Limb (tissue), 2 donors: ENCODE measurements around the gene PSMD1.
A peak's percentile ranks its signal among the peaks of the same experiment; 100 is the strongest.
"Not testable (repeated sequence)": the region's sequence is repeated elsewhere in the genome, so short reads cannot be mapped to it uniquely, and the experiment has no call there.

Source experiments
- DNase-seq, 2 donors: peaks; one replicate each; pipeline ENCODE4 v3.0.0-alpha.2; 2016; ENCODE audit errors: extremely low spot score in 2 of 2

Gene PSMD1

DNA sequence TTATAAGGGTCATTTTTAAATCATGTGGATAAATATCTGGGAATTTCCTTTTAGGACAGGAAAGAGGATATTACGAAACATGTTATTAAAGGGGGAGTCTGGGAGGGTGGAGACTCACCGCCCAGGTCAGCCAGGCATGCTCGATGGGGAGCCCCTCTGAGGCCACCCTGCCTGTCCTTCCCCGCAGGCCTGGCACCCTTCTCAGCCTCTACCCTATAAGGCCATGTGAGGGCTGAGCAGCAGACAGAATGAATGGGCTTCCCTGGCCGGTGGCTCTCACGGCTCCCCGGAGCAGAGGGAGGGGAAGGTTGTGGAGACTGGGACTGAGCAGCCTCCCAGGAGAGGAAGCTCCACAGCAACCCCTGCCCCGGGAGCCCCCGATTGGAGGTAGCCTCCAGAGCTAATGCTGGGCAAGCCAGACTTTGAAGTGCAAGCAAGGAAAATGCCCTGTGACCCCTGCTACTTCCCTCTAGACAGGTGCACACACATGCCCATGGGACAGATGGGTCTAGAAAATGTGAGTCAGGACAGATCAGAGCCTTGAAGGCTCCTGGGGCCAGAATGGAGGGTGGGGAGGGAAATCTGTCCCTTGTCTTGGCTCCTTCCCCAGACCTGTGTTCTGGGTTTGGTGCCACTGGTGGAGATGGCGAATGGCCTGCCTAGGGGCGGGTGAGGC, 128.5 kb downstream of the PSMD1 start:
- DNase-seq, result no peak

DNA sequence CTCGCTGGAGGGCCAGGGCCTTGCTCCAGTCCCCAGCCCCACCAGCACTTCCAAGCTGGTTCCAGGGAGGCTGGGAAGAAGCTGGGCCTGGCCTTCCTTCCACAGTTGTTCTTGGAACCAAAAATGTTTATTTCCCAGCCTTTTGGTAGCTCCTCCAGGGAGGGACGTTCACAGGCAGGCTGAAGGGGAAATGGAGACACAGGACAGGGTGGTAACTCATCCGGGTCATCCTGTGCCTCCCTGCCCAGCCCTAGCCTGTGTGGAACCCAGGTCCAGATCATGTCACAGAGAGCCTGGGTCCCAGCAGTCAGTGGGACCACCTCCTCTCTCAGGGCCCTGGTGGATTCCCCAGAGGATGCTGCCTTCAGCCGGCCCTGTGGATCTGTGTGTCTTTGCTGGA, 129.2 kb downstream of the PSMD1 start:
- no peak for DNase-seq

DNA sequence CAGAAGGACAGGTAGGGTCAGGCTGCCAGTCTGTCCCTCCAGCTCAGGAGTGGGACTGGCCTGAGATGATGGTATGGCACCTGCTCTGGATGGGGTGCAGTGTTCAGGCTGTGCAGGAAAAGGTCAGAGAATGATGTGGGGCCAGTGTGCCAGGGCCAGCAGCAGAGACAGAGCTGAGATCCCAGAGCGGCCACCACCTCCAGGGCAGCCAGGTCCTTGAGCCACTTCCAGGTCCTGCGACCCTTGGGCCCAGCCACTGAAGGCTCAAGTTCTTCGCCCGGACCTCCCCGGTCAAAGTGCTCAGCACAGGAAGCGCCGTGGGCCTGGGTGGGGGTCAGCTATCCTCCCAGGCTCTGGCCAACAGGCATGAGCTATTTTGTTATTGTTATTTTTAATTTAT, 129.7 kb downstream of the PSMD1 start:
- no peak for DNase-seq

DNA sequence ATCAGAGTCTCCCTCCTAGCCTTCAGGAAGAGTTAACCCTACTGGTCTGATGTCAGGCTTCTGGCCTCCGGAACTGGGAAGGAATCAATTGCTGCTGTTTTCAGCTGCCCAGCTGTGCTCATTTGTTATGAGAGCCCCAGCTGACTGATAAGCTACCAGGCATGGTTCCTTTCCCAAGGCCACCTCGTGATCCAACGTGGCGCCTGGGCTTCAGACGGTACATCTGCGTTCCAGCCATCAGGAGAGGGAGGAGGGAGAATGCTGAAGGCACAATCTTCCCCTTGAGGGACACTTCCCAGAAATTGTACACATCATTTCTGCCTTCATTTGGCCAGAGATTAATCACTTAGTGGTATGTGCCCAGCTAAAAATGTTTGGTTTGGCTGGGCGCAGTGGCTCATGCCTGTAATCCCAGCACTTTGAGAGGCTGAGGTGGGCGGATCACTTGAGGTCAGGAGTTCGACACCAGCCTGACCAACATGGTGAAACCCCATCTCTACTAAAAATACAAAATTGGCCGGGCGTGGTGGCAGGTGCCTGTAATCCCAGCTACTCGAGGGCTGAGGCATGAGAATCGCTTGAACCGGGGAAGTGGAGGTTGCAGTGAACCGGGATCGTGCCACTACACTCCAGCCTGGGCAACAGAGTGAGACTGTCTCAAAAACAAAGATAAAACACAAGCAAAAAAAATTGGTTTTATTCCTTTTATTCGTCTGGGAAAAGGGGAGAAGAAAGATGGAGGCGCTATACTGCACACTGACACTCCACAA, 131.3 kb downstream of the PSMD1 start:
- DNase-seq, result no peak

DNA sequence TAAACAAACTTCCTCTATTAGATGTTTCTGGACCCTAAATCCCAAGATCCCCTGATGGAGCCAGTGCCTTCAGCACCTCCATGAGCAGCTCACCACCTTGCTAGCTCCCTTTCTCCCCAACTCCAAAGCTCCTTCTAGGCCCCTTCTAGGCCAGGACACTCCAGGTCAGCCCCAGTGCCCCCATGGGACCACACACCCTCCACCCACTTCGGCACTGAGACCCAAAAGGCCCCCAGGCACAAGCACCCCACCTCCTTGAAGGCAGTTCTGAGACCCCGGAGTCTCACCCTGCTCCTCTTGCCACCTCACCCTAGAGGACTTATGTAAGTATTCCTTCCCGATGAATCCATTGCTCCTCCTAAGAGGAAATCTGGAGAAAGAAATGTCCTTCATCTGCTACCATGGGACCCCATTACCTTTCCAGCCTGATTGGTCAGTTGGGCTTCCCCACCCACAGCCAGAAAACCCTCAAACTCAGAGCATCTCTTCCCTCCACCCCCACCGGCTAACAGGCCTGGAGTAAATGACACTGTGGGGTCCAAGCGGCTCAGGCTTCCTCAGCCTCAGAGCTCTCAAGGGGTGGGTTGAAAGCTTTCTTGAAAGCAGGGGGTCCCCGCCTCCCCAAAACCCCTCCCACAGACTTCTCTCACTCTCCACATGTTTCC, 132.0 kb downstream of the PSMD1 start:
- no peak for DNase-seq

DNA sequence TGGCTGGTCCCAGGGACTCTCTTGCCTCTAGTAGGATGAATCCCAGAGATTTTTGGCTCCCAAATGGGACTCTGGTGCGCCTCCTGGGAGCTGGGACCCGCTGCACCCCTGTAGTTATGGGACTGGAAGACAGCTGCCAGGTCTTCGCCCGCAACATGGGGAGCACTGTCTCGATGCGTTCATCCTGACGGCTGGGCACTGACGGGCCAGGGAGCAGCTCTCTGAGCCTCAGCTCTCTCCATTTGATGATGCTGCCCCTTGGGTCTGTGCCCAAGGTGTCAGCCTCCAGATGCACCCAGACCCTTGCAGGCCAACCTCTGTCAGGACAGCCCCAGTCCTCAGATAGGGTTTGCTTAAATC, 132.5 kb downstream of the PSMD1 start:
- no peak for DNase-seq

DNA sequence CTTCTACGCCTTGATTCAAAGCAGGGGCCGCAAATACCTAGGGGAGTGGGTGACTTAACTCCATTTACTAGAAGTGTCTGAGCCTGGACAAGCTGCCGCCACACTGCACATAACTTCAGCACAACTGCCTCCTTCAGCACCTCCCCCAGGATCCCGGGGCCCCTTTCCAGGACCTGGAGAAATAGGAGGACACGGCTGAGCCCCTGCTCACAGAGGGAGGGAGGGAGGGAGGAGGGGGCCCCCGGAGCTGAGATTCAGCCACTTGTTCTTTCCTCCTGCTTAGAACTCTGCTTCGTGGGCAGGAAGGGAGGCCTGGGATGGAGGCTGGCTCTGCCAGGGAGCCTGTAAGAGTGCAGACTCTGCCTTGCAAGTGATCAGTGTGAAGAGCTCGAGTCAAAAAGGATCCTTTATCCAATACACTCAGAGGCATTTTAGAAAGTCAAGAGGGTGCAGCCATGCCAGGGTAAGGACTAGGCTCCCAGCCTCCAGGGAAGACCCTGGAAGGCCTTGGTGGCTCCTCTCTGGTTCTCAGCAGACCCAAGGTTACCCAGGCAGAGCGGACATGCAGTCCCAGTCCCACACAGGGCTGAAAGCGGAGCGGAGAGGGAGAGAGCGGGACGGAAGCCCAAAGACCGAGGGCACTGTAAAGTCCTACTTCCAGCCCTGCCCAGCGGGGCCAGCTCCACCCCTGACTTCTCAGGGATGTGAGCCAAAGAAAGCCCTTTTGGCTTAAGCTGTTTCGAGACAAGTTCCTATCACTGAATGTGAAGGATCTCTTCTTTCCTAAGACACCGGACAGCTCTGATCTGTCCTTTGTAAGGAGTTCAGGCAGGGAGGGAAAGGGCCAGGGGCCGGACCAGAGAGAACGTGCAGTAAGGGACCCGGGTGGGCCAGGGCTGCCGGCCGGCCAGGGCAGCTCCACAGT, 133.2 kb downstream of the PSMD1 start:
- no peak for DNase-seq

DNA sequence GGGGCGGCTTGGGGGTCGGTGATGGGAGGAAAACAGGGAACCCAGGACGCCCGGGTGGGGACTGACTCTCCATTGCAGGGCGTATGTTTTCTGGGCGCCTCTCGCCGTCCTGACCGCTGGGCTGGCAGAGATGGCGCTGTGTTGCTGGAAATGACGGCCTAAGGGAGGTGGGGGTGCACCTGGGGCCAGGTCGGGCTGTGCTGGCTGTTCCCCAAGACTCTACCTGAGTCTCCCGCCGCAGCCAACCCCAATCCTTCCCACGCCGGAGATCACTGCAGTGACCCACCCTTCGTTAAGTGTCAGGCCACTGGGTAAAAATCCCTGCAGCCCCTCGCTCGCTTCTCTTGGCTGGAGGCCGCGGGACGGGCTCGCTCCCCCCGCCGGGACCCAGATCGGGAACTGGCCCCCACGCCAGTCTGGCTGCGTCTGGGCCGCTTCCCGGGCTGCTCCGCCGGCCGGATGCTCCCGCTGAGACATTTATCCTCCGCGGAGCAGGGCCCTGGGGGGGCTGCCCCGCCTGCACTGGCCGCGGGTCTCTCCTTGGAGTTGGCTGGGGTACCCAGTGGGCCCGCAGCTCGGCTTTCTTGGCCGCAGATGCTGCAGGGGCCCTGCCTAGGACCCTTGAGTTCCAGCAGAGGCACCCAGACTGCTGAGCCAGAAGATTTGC, 134.0 kb downstream of the PSMD1 start:
- peak in 1 of 2 donors; percentile 75 for DNase-seq

DNA sequence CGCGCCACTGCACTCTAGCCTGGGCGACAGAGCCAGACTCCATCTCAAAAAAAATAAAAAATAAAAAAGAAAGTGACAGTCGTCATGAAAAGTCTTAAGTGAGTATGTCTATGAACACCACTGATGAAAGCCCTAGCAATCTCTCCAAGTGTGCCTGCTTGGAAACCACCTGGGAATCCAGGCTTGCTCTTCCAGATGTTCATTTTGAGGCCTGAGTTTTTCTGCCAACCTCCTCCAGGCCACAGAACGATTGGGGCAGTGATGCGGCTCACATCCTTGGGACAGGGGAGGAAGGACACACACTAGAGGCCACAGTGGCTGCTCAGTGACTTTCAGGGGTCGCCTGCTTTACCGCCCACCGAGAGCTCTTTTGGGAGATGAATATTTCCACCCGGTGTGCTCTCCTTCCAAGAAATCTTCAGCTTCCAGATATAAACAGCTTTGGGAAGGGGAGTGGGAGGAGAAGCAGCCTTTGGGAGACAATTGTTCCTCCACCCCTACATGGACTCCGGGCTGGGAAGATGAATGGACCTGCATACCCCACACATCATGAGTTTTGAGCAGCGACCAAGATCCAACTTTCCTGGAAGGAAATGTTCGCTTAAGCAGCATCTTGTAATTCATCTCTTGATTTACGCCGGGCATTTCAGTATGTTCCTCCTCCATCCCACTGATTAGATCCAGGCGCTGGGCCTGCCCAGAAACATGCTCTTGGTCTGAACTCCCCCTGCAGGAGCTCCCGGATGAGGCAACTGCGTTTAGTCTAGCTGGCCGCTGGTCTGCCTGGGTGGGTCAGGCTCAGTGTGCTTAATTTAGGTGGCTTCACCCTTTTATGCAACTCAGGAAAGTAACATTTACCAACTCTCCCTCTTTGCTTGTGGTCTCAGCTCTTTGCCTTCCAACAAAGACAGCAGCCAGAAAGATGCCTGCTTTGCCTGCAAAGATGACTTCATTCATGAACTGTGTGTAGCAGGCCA, 135.5 kb downstream of the PSMD1 start:
- peak; percentile 74 to 80 for DNase-seq

DNA sequence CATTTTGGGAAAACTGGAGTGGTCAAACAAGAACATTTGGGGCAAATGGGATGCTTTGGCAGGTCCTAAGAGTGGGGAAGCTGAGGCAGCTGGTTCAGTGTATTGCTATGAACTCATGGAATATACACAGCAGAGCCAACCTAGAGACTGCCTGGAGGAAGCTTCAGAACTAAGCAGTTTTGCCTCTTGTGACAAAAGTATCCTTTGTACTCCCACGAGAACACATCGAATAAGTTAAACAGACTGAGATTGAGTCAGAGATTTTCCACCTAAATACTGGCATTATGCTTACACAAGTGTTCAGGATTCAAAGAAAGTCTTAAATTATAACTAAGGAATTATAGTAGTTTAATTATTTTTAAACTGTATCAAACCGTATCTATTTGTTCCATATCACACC, 136.5 kb downstream of the PSMD1 start:
- DNase-seq, result no peak

DNA sequence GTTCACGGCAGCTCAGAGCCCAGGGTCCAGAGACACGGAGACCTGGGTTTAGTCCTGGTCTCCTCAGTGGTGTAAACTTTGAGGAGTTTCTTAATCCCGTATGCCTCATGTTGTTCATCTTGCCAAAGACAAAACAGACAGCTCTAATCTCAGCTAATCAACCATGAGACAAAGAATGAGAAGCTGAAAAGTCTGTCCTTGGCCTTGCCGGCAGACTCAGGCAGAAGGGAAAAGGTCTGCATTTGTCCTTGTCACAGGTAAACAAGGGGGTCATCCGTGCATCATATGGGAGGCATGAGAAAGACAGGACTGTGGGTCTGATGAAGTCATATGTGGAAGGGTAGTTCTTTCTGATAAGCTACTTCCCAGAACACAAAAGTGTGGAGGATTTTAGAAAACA, 139.9 kb downstream of the PSMD1 start:
- DNase-seq, result no peak

DNA sequence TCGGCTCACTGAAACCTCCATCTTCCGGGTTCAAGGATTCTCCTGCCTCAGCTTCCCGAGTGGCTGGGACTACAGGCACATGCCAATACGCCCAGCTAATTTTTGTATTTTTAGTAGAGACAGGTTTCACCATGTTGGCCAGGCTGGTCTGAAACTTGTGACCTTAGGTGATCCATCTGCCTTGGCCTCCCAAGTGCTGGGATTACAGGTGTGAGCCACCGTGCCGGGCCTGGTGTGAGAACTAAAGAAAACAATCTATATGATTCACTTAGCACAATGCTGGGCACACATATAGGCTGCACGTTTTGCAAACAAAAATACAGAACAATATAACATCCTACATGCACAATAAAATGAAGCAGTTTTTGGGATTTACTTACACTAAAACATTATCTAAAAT, 140.5 kb downstream of the PSMD1 start:
- DNase-seq, result not testable (repeated sequence)

DNA sequence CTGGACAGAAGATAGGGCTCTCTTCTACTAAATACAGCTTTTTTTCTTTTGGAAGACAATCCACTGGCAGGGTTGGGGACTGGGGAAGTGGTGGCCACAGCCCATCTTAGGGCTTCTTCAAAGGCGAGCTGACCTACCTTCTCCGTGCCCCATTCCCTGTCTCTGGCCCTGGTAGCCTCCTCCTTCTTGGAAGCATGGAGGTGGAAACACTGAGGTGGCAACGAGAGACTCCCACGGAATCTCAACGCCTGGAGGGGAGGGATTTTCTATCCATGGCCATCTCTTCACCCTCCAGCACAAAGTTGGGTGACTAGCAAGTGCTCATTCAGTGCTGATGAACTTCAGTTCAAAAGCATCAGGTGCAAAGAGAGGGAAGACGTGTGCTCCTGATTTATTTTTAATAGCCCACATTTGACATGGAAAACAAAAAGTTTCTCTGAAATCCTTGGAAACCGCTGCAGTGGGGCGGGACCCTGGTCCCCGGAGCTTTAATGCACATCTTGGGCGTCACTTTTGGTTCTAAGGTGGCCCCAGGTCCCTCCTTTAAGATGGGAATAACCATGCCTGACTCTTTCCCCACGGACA, 141.1 kb downstream of the PSMD1 start:
- DNase-seq, result no peak

DNA sequence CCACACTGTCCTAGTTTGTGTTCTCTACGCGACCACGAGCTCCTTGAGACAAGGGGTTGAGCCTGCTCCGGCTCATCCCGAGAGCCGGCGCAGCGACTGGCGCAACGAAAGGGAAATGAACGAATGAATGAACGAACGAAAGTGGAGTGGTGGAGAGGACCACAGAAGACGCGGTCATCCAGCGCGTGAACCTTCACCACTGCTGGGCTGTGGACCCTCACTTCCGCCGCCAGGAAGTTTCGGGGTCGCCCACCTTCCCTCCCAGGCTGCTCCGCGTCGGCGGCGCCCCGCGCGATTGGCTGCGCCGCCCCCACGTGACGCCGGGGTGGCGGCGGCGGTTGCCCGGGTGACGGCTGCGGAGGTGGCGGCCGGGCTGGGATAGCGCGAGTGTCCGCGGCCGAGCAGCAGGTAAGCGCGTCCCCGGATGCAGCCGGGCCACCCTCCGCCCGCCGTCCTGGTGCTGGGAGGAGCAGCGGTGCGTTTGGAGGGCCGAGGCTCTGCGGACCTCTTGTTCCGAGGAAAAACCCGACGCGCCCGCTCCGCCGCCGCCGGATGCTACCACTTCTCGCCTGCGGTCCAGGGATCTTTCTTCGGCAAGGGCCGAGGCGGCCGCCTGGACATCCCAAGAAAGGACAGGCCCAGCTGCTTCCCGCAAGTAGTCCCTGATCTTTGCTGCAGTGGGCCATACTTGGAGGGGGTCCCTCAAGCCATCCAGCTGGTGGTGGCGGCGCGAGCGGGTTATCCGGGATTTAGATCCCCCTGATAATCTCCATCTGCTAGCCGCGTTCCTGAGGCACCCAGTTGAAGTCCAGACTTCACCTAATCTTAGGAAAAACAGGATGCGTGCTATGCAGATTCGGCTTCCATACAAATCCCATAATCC, 141.9 kb downstream of the PSMD1 start, which contains the start of gene ARMC9:
Gene ARMC9, plus strand, starts transcription at position 341 of the 883 bp plus-strand sequence. CDS start 7,608 bp downstream, outside the sequence.
- peak; percentile 85 to 91 for DNase-seq

DNA sequence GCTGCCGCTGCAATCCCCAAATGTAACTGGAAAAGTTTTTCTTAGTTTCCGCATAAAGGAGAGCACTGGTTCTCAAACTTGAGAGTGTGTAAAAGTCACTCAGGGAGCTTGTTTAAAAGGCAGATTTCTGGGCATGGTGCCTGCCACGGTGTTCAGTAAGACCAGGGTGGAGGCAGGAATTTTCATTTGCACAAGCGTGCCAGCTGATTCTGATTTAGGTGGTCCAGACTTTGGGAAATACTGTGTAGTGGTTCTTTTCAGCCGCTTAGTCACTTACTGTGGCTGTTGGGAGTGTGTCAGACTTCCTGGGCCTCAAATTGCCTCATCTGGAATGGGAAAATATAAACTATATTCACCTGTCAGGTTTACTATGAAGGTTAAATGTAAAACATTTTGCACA, 142.6 kb downstream of the PSMD1 start:
- no peak for DNase-seq

DNA sequence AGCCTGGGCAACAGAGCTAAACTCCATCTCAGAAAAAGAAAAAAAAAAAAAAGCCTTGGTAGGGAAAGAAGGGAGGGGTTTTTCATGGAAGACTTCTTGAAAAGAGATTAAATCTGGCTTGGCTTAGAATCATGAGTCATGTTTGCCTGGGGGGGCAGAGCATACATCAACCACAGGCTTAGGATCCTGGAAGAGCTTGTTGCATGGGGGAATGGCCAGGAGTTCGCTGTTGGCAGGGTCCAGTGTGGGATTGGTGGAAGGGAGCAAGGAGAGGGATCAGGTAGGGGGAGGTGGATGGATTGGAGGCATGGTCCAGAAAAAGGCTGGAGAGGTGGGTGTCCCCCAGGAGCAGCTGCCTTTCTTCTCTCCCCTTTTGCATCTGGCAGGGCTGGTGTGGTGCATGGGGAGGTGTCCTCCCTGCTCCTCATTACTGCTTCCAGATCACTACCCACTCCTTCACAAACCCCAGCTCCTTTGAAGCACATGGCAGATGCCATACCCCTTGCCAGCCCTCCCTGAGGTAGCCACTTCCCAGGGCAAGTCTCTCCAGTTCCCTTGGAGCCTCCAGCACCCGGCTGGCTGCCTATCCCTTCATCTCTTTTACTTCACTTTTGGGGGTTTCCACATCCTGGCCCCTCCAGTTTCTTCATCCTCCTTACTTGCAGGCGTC, 144.3 kb downstream of the PSMD1 start:
- DNase-seq, result no peak

DNA sequence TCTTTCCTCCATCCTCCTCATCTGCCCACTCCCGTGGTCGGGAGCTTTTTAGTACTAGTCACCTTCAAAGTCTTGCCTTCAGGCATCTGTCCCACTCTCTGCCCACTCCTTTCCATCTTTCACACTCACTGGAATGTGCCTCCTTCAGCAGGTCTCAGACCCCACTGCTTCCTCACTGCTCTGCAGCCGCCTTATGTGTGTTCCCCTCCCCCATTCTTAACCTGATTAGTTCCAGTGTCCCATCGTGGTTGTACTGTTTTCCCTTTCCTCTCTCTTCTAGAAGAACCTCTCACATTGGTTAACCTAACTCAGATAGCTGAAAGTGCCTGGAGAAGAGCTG, 144.8 kb downstream of the PSMD1 start:
- no peak for DNase-seq

DNA sequence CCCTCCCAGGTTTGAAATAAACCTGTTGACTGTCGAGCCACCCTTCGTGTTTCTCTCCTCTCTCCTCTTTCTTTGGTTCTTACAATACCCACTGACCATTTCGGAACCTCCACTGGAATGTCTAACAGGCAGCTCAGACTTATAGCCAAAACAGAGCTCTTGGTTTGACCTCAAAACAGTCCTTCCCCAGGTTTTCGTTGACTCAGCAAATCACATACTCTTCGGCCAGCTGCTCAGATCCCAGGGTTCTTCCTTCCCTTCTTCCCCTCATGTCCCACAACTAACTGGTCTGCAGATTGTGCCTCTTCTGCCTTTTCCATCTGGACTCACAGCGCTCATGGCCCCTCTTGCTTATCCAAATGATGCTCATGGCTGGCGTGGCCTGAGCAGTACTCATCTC, 146.4 kb downstream of the PSMD1 start:
- no peak for DNase-seq
